HCT116 (cell line): ENCODE results near the gene AGER. TPM values are rescaled to one million over a fixed set of nuclear protein-coding genes. Genes with fewer than 3 reads are reported as not detected.

ENCODE experiments used
- ATAC-seq: fragments of 200-7000 bp; cut with Tn5 transposase; 2 replicates; pipeline ENCODE4 v1.9.1; 2020; ENCODE audit warnings: mild to moderate bottlenecking, moderate library complexity
- BruUV-seq: library from RNA; stranded (reverse); fragments of 400-500 nt; replicated peaks from 2 replicates; lab custom pipeline; 2021; lab: Mats Ljungman, UMichigan
- CTCF ChIA-PET: fragments of 300-600 bp; sonication (Branson Sonifier 250); formaldehyde crosslinking; loops from one replicate; lab custom pipeline; 2021; ENCODE audit warnings: antibody characterized with exemption; lab: Charles Lee
- POLR2A ChIA-PET: fragments of 300-600, 350-600 bp; sonication (Branson Sonifier 250); formaldehyde crosslinking; loops from one replicate; lab custom pipeline; 2021; ENCODE audit warnings: antibody characterized with exemption; lab: Charles Lee
- RAD21 ChIA-PET, 2 experiments: fragments of 300-600 bp; sonication (Branson Sonifier 250); formaldehyde crosslinking; loops; one replicate each; lab custom pipeline; 2023; ENCODE audit warnings: low total read pairs in 2 of 2; ENCODE audit not compliant: uncharacterized antibody in 2 of 2, unreplicated experiment in 2 of 2, low non-redundant PET in 1 of 2; lab: Charles Lee
- DNase-seq: peaks from one replicate; pipeline ENCODE4 v3.0.0-alpha.2; 2010; ENCODE audit warnings: low read depth, low spot score
- H2AFZ ChIP-seq: fragments of 200-600 bp; shearing (Covaris generic), sonication (generic); 2 replicates; pipeline ENCODE4 v1.6.1; 2017; ENCODE audit warnings: low read depth, mixed run types, mixed read lengths, antibody characterized with exemption, low read length; ENCODE audit not compliant: poor library complexity, severe bottlenecking
- H3K27ac ChIP-seq: 2 replicates; pipeline ENCODE4 v1.5.1; 2012; ENCODE audit warnings: low read depth, low read length
- H3K27me3 ChIP-seq: fragments of 200-600 bp; sonication (generic); 2 replicates; pipeline ENCODE4 v1.6.1; 2016; ENCODE audit warnings: mixed run types, low read length, mixed read lengths; ENCODE audit not compliant: insufficient read depth
- H3K36me3 ChIP-seq, 2 experiments: fragments of 200-500 bp in 1 of 2; fragments of 200-600 bp in 1 of 2; sonication (Bioruptor generic) in 1 of 2; sonication (generic) in 1 of 2; 2 replicates each; pipeline versions ENCODE4 v1.5.1 to v1.6.1; 2014 to 2016; ENCODE audit warnings: low read length in 2 of 2, inconsistent platforms in 1 of 2, mixed read lengths in 1 of 2, mixed run types in 1 of 2; ENCODE audit not compliant: insufficient read depth in 2 of 2, control insufficient read depth in 1 of 2
- H3K4me1 ChIP-seq, 2 experiments: fragments of 200-600 bp in 1 of 2; sonication (generic) in 1 of 2; 2 replicates each; pipeline versions ENCODE4 v1.5.1 to v1.6.1; 2012 to 2017; ENCODE audit warnings: low read length in 2 of 2, inconsistent platforms in 1 of 2, mild to moderate bottlenecking in 1 of 2, mixed read lengths in 1 of 2, mixed run types in 1 of 2, moderate library complexity in 1 of 2; ENCODE audit not compliant: insufficient read depth in 2 of 2, control insufficient read depth in 1 of 2
- H3K4me2 ChIP-seq: fragments of 200-600 bp; sonication (generic); 2 replicates; pipeline ENCODE4 v1.6.1; 2017; ENCODE audit warnings: mixed run types, low read length, mixed read lengths
- H3K4me3 ChIP-seq, 2 experiments: fragments of 200-600 bp in 1 of 2; sonication (generic) in 1 of 2; replicated peaks in 1 of 2; 2 replicates each; pipeline ENCODE4 v1.5.1; 2011 to 2016; ENCODE audit warnings: low read length in 2 of 2, control low read depth in 1 of 2, low read depth in 1 of 2, mild to moderate bottlenecking in 1 of 2, mixed read lengths in 1 of 2, mixed run types in 1 of 2
- H3K79me2 ChIP-seq: fragments of 200-600 bp; sonication (generic); 2 replicates; pipeline ENCODE4 v1.6.1; 2017; ENCODE audit warnings: mild to moderate bottlenecking, mixed run types, low read length, moderate library complexity, mixed read lengths; ENCODE audit not compliant: insufficient read depth
- H3K9ac ChIP-seq: fragments of 200-600 bp; sonication (generic); 2 replicates; pipeline ENCODE4 v1.6.1; 2016; ENCODE audit warnings: low read length, mixed read lengths
- H3K9me2 ChIP-seq: fragments of 200-600 bp; sonication (generic), shearing (Covaris generic); 2 replicates; pipeline ENCODE4 v1.6.1; 2017; ENCODE audit warnings: mixed run types, mild to moderate bottlenecking, moderate library complexity; ENCODE audit not compliant: insufficient read depth
- H3K9me3 ChIP-seq, 2 experiments: fragments of 200-500 bp in 1 of 2; fragments of 200-600 bp in 1 of 2; sonication (Bioruptor generic) in 1 of 2; sonication (generic) in 1 of 2; 2 replicates each; pipeline ENCODE4 v1.6.1; 2014 to 2017; ENCODE audit warnings: low read length in 2 of 2, mixed read lengths in 2 of 2, inconsistent platforms in 1 of 2, low read depth in 1 of 2, mild to moderate bottlenecking in 1 of 2, mixed run types in 1 of 2, moderate library complexity in 1 of 2; ENCODE audit not compliant: control insufficient read depth in 1 of 2, insufficient read depth in 1 of 2
- H4K20me1 ChIP-seq: fragments of 200-600 bp; sonication (generic), shearing (Covaris generic); 2 replicates; pipeline ENCODE4 v1.6.1; 2017; ENCODE audit warnings: mixed run types, mild to moderate bottlenecking, moderate library complexity; ENCODE audit not compliant: insufficient read depth
- ATF3 ChIP-seq: IDR thresholded peaks from 2 replicates; pipeline ENCODE4 v1.6.1; 2012
- CBX3 ChIP-seq: IDR thresholded peaks from 2 replicates; pipeline ENCODE4 v1.6.1; 2012; ENCODE audit warnings: low read depth
- CEBPB ChIP-seq: IDR thresholded peaks from 2 replicates; pipeline ENCODE4 v1.6.1; 2012; ENCODE audit warnings: low read depth
- CTCF ChIP-seq, 3 experiments: fragments of 200-600 bp in 1 of 3; sonication (generic) in 1 of 3; IDR thresholded peaks in 2 of 3; conservative IDR thresholded peaks in 1 of 3; 2 replicates each; pipeline ENCODE4 v1.5.1; 2012 to 2017; ENCODE audit warnings: low read depth in 2 of 3, low read length in 2 of 3, antibody characterized with exemption in 1 of 3, borderline replicate concordance in 1 of 3, control low read depth in 1 of 3, mild to moderate bottlenecking in 1 of 3, mixed read lengths in 1 of 3, mixed run types in 1 of 3, moderate library complexity in 1 of 3; ENCODE audit not compliant: insufficient read depth in 1 of 3
- FOSL1 ChIP-seq: IDR thresholded peaks from 2 replicates; pipeline ENCODE4 v1.6.1; 2012; ENCODE audit warnings: low read depth
- JUND ChIP-seq: IDR thresholded peaks from 2 replicates; pipeline ENCODE4 v1.6.1; 2012
- MAX ChIP-seq: IDR thresholded peaks from 2 replicates; pipeline ENCODE4 v1.6.1; 2012
- POLR2A ChIP-seq: IDR thresholded peaks from 2 replicates; pipeline ENCODE4 v1.7.0; 2011; ENCODE audit warnings: borderline replicate concordance; ENCODE audit not compliant: insufficient read depth, insufficient read length; ENCODE audit errors: extremely low read depth
- POLR2AphosphoS5 ChIP-seq: IDR thresholded peaks from 2 replicates; pipeline ENCODE4 v1.6.1; 2011; ENCODE audit warnings: mild to moderate bottlenecking, low read depth, low read length, moderate library complexity
- RAD21 ChIP-seq: IDR thresholded peaks from 2 replicates; pipeline ENCODE4 v1.6.1; 2012; ENCODE audit warnings: low read depth, mild to moderate bottlenecking
- REST ChIP-seq: IDR thresholded peaks from 2 replicates; pipeline ENCODE4 v1.6.1; 2012; ENCODE audit warnings: low read depth
- SP1 ChIP-seq: IDR thresholded peaks from 2 replicates; pipeline ENCODE4 v1.6.1; 2012; ENCODE audit warnings: low read depth
- SRF ChIP-seq: IDR thresholded peaks from 2 replicates; pipeline ENCODE4 v1.6.1; 2012; ENCODE audit warnings: low read depth
- TCF7L2 ChIP-seq: IDR thresholded peaks from 2 replicates; pipeline ENCODE4 v1.7.0; 2011; ENCODE audit warnings: borderline replicate concordance, inconsistent platforms; ENCODE audit not compliant: insufficient read depth, insufficient read length; ENCODE audit errors: extremely low read depth
- YY1 ChIP-seq: IDR thresholded peaks from 2 replicates; pipeline ENCODE4 v1.6.1; 2011; ENCODE audit warnings: low read length, low read depth, moderate library complexity, mild to moderate bottlenecking; ENCODE audit not compliant: insufficient replicate concordance; ENCODE audit errors: extremely low read depth
- ZBTB33 ChIP-seq: IDR thresholded peaks from 2 replicates; pipeline ENCODE4 v1.6.1; 2011; ENCODE audit warnings: mild to moderate bottlenecking, low read length, moderate library complexity; ENCODE audit not compliant: insufficient replicate concordance; ENCODE audit errors: extremely low read depth
- ZFX ChIP-seq: fragments of 450-650 bp; IDR thresholded peaks from 2 replicates; pipeline ENCODE4 v1.6.1; 2017
- ZNF274 ChIP-seq: fragments of 200-500 bp; sonication (Bioruptor generic); IDR thresholded peaks from 2 replicates; pipeline ENCODE4 v1.6.1; 2014; ENCODE audit warnings: mild to moderate bottlenecking, low read depth, low read length, inconsistent platforms
- intact Hi-C: fragments of 100-400 bp; cut with micrococcal nuclease; formaldehyde crosslinking; loops from 2 replicates; pipeline ENCODE4 v1.10.0; 2022
- total RNA-seq: library from RNA; stranded (reverse); gene quantifications from one replicate; pipeline ENCODE4 v1.2.1, GENCODE V29; 2021; ENCODE audit not compliant: unreplicated experiment

Gene AGER
- total RNA-seq, 1 experiment from 2014 or later, result 22.6 TPM

GRCh38 chr6:32220021-32220420, 36.0 kb upstream of the AGER start:
- Histone ChIP-seq H3K79me2 (no peaks in the 10 kb centered on the region), H3K4me2 (no peak overlapping the region), H3K9me3 (no peaks in the 10 kb centered on the region), H3K9me2 (no peaks in the 10 kb centered on the region), H3K4me1 (no peaks in the 10 kb centered on the region), H3K27ac (no peak overlapping the region), H3K36me3 (no peaks in the 10 kb centered on the region), H3K9ac (no peak overlapping the region), H3K27me3 (no peaks in the 10 kb centered on the region), H3K4me3 (no peak overlapping the region), H4K20me1 (no peaks in the 10 kb centered on the region), H2AFZ (no peak overlapping the region)
- ATAC-seq (no peak), DNase-seq (no peak)
- no TSS peak for BruUV-seq
- POLR2A ChIA-PET, result no interaction called here
- TF ChIP-seq ZFX (no peak), POLR2AphosphoS5 (no peak), SRF (no peak), CTCF (IDR thresholded peaks at IDR 0.05 in 2 of 3, conservative IDR thresholded peaks at IDR 0.05 in 1 of 3; ENCODE audit: borderline replicate concordance in 1 of 3, insufficient read depth in 1 of 3, low read depth in 2 of 3, low read length in 2 of 3) (no peak), MAX (no peak), TCF7L2 (no peak), RAD21 (no peak), FOSL1 (no peak), CEBPB (no peak), ZNF274 (no peak), POLR2A (no peak), ATF3 (no peak), CBX3 (no peak), JUND (no peak), YY1 (no peak), SP1 (no peak), REST (no peak), ZBTB33 (no peak)
- intact Hi-C loops, result no loop called here
- RAD21 ChIA-PET, result no interaction called here
- CTCF ChIA-PET, result no interaction called here
